Stomach (tissue), 9 donors: Measurements from ENCODE around the gene AKAP13. TPM values are rescaled to one million over a fixed set of nuclear protein-coding genes. Genes with fewer than 3 reads are reported as not detected.

Experiments used
- DNase-seq, 2 donors: peaks; one replicate each; pipeline versions ENCODE4 v3.0.0 to v3.0.0-alpha.2; 2013 to 2019
- H3K27ac ChIP-seq, 5 donors: fragments of 200-600 bp in 4 of 5; sonication (generic) in 4 of 5; one replicate each; pipeline ENCODE4 v1.5.1; 2013 to 2019; ENCODE audit warnings: mild to moderate bottlenecking in 1 of 5, moderate library complexity in 1 of 5
- H3K27me3 ChIP-seq, 3 donors: fragments of 200-600 bp; sonication (generic); one replicate each; pipeline ENCODE4 v1.5.1; 2017 to 2019; ENCODE audit warnings: mixed run types in 1 of 3
- H3K36me3 ChIP-seq, 4 donors: fragments of 200-600 bp; sonication (generic); 1 replicate in 3 of 4; 2 replicates in 1 of 4; pipeline ENCODE4 v1.5.1; 2016 to 2019
- H3K4me1 ChIP-seq, 4 donors: fragments of 200-600 bp; sonication (generic); one replicate each; pipeline ENCODE4 v1.5.1; 2016 to 2019
- H3K4me3 ChIP-seq, 4 donors: fragments of 200-600 bp; sonication (generic) in 3 of 4; one replicate each; pipeline ENCODE4 v1.5.1; 2016 to 2019; ENCODE audit warnings: mild to moderate bottlenecking in 1 of 4
- H3K9me3 ChIP-seq, 4 donors: fragments of 200-600 bp; sonication (generic); one replicate each; pipeline ENCODE4 v1.5.1; 2016 to 2019
- CTCF ChIP-seq, 7 experiments: fragments of 450-650 bp in 4 of 7; fragments of 200-600 bp in 3 of 7; sonication (generic) in 3 of 7; IDR thresholded peaks; one replicate each; pipeline ENCODE4 v1.5.1; 2016 to 2019; ENCODE audit warnings: antibody characterized with exemption in 7 of 7, control low read depth in 2 of 7, mild to moderate bottlenecking in 1 of 7
- EP300 ChIP-seq: sonication (generic); formaldehyde crosslinking; IDR thresholded peaks from one replicate; pipeline ENCODE4 v1.6.1; 2017; ENCODE audit warnings: antibody characterized with exemption
- POLR2A ChIP-seq, 4 donors: fragments of 450-650 bp; IDR thresholded peaks; one replicate each; pipeline ENCODE4 v1.6.1; 2016; ENCODE audit warnings: antibody characterized with exemption in 4 of 4, control low read depth in 2 of 4, mild to moderate bottlenecking in 1 of 4, moderate library complexity in 1 of 4
- POLR2AphosphoS5 ChIP-seq, 3 donors: sonication (generic); formaldehyde crosslinking; IDR thresholded peaks; one replicate each; pipeline ENCODE4 v1.6.1; 2016; ENCODE audit warnings: antibody characterized with exemption in 3 of 3
- WGBS, 5 donors: extraction: QIAGEN DNeasy Blood & Tissue Kit in 3 of 5; methylation state at CpG; one replicate each; pipeline versions ENCODE4 v1.1.5 to v1.1.7; 2013 to 2018; 5-methylcytosine and 5-hydroxymethylcytosine counted together
- intact Hi-C: fragments of 100-400 bp; cut with DNase I; formaldehyde crosslinking; loops from one replicate; pipeline ENCODE4 v1.15.1; 2023; ENCODE audit warnings: low total_unique reads
- polyA plus RNA-seq, 3 donors: library from polyadenylated mRNA; stranded (reverse); fragments of 200-250 nt; gene quantifications; one replicate each; pipeline ENCODE4 v1.2.3, GENCODE V29; 2013
- total RNA-seq, 5 donors: library from RNA; depleted of rRNA; stranded (reverse); fragments of >200 nt; gene quantifications; one replicate each; pipeline versions ENCODE4 v1.1.0 to v1.2.3, GENCODE V29; 2014 to 2016
- donor health status: healthy with polysubstance abuse.
- donor health status: Bipolar disorder and iron deficiency.
- donor health status: healthy.

The AKAP13 gene
- total and polyA plus RNA-seq, 8 donors: 33.1 to 395 (median 138) TPM

- Histone ChIP-seq H3K9me3 (no peaks in the 10 kb centered on the region), H3K4me1 (peaks cover 0 to 5% (median 0%) of the 10 kb centered on the region in 4 donors), H3K27me3 (no peaks in the 10 kb centered on the region), H3K4me3 (no peak overlapping the region), H3K36me3 (no peaks in the 10 kb centered on the region), H3K27ac (no peak overlapping the region)
- intact Hi-C loops: no loop called here
- WGBS, 5 donors: 81 to 96% (median 93%) methylated on average over 4 of the region's 4 CpGs
- TF ChIP-seq POLR2A (IDR thresholded peaks at IDR 0.05): no peak
- TF ChIP-seq CTCF (IDR thresholded peaks at IDR 0.05): no peak
- TF ChIP-seq EP300: no peak
- TF ChIP-seq POLR2AphosphoS5 (IDR thresholded peaks at IDR 0.05): no peak
- no peak for DNase-seq
These were observed 28.4 kb upstream of the AKAP13 start for GRCh38 chr15:85351965-85352364.

GRCh38 chr15:85353516-85353915 lies 26.9 kb upstream of the AKAP13 start:
- no peak for TF ChIP-seq EP300
- no peak for TF ChIP-seq CTCF (IDR thresholded peaks at IDR 0.05)
- no peak for TF ChIP-seq POLR2AphosphoS5 (IDR thresholded peaks at IDR 0.05)
- no peak for TF ChIP-seq POLR2A (IDR thresholded peaks at IDR 0.05)
- no peak for DNase-seq
- H3K36me3 ChIP-seq: no peaks in the 10 kb centered on the region
- H3K9me3 ChIP-seq: no peaks in the 10 kb centered on the region
- H3K27me3 ChIP-seq: no peaks in the 10 kb centered on the region
- intact Hi-C loops: no loop called here
- H3K4me1 ChIP-seq: peaks cover 0 to 20% (median 12%) of the 10 kb centered on the region in 4 donors
- no peak overlapping the region for H3K27ac ChIP-seq
- no peak overlapping the region for H3K4me3 ChIP-seq

- Histone ChIP-seq H3K27ac (no peak overlapping the region), H3K4me1 (peaks cover 0 to 23% (median 13%) of the 10 kb centered on the region in 4 donors), H3K36me3 (no peaks in the 10 kb centered on the region), H3K4me3 (no peak overlapping the region), H3K9me3 (no peaks in the 10 kb centered on the region), H3K27me3 (no peaks in the 10 kb centered on the region)
- 62 to 79% (median 69%) methylated on average over 4 of the region's 4 CpGs for WGBS, 5 donors
- intact Hi-C loops: no loop called here
- peak in 1 of 2 donors; percentile 38 for DNase-seq
- TF ChIP-seq POLR2AphosphoS5 (IDR thresholded peaks at IDR 0.05): no peak
- no peak for TF ChIP-seq EP300
- no peak for TF ChIP-seq POLR2A (IDR thresholded peaks at IDR 0.05)
- no peak for TF ChIP-seq CTCF (IDR thresholded peaks at IDR 0.05)
These were observed 25.9 kb upstream of the AKAP13 start for GRCh38 chr15:85354461-85354860.

- Histone ChIP-seq H3K4me3 (no peak overlapping the region), H3K9me3 (no peaks in the 10 kb centered on the region), H3K36me3 (no peaks in the 10 kb centered on the region), H3K4me1 (peaks cover 0 to 23% (median 13%) of the 10 kb centered on the region in 4 donors), H3K27me3 (no peaks in the 10 kb centered on the region), H3K27ac (no peak overlapping the region)
- 74 to 92% (median 83%) methylated on average over 4 of the region's 4 CpGs for WGBS, 5 donors
- no peak for DNase-seq
- intact Hi-C loops: no loop called here
- no peak for TF ChIP-seq CTCF (IDR thresholded peaks at IDR 0.05)
- no peak for TF ChIP-seq POLR2A (IDR thresholded peaks at IDR 0.05)
These were observed 25.5 kb upstream of the AKAP13 start for GRCh38 chr15:85354948-85355347.
